Liver (tissue), 9 donors: ENCODE results near the gene ZMYND12. TPM values are rescaled to one million over a fixed set of nuclear protein-coding genes. Genes with fewer than 3 reads are reported as not detected.

ENCODE experiments used
- DNase-seq: peaks from one replicate; pipeline ENCODE4 v3.0.0-alpha.2; 2017; ENCODE audit warnings: low spot score
- H3K27ac ChIP-seq, 2 donors: one replicate each; pipeline ENCODE4 v1.7.0; 2013; ENCODE audit warnings: inconsistent platforms in 2 of 2, low read length in 2 of 2, control low read depth in 1 of 2, low read depth in 1 of 2, mild to moderate bottlenecking in 1 of 2
- H3K27me3 ChIP-seq, 4 donors: one replicate each; pipeline versions ENCODE4 v1.6.1 to v1.7.0; 2013; ENCODE audit warnings: low read length in 3 of 4, inconsistent platforms in 1 of 4, mild to moderate bottlenecking in 1 of 4, moderate library complexity in 1 of 4; ENCODE audit not compliant: control insufficient read depth in 4 of 4, insufficient read depth in 4 of 4
- H3K36me3 ChIP-seq, 4 donors: one replicate each; pipeline versions ENCODE4 v1.6.1 to v1.7.0; 2013; ENCODE audit warnings: low read length in 3 of 4, mild to moderate bottlenecking in 3 of 4, low read depth in 1 of 4, moderate library complexity in 1 of 4; ENCODE audit not compliant: control insufficient read depth in 4 of 4, insufficient read depth in 3 of 4
- H3K4me1 ChIP-seq, 4 donors: one replicate each; pipeline versions ENCODE4 v1.6.1 to v1.7.0; 2013; ENCODE audit warnings: low read length in 3 of 4, mild to moderate bottlenecking in 3 of 4, moderate library complexity in 1 of 4; ENCODE audit not compliant: control insufficient read depth in 4 of 4, insufficient read depth in 4 of 4
- H3K4me3 ChIP-seq, 3 donors: one replicate each; pipeline versions ENCODE4 v1.6.1 to v1.7.0; 2013; ENCODE audit warnings: low read length in 3 of 3, control low read depth in 1 of 3, low read depth in 1 of 3, mild to moderate bottlenecking in 1 of 3
- H3K9ac ChIP-seq, 2 donors: one replicate each; pipeline ENCODE4 v1.7.0; 2013; ENCODE audit warnings: low read length in 2 of 2, mild to moderate bottlenecking in 2 of 2, moderate library complexity in 2 of 2, control low read depth in 1 of 2, low read depth in 1 of 2
- H3K9me3 ChIP-seq, 4 donors: one replicate each; pipeline versions ENCODE4 v1.6.1 to v1.7.0; 2013; ENCODE audit warnings: low read length in 3 of 4; ENCODE audit not compliant: control insufficient read depth in 4 of 4
- CTCF ChIP-seq: fragments of 150-350 bp; IDR thresholded peaks from 2 replicates; pipeline ENCODE4 v1.5.1; 2017; ENCODE audit warnings: improper control_type of control experiment, low read depth, low read length; ENCODE audit not compliant: missing input control
- EGR1 ChIP-seq, 2 donors: IDR thresholded peaks; 2 replicates each; pipeline ENCODE4 v1.6.1; 2016 to 2018; ENCODE audit warnings: antibody characterized with exemption in 2 of 2, low read depth in 2 of 2
- FOXA1 ChIP-seq: IDR thresholded peaks from 2 replicates; pipeline ENCODE4 v1.6.1; 2016; ENCODE audit warnings: antibody characterized with exemption
- FOXA2 ChIP-seq: IDR thresholded peaks from 2 replicates; pipeline ENCODE4 v1.6.1; 2016; ENCODE audit warnings: antibody characterized with exemption
- GABPA ChIP-seq, 2 donors: IDR thresholded peaks in 1 of 2; conservative IDR thresholded peaks in 1 of 2; 2 replicates each; pipeline ENCODE4 v1.6.1; 2016; ENCODE audit warnings: antibody characterized with exemption in 2 of 2, mild to moderate bottlenecking in 1 of 2, moderate library complexity in 1 of 2
- HNF4A ChIP-seq, 2 donors: conservative IDR thresholded peaks; 2 replicates each; pipeline ENCODE4 v1.6.1; 2016; ENCODE audit warnings: antibody characterized with exemption in 2 of 2, mild to moderate bottlenecking in 2 of 2
- HNF4G ChIP-seq: IDR thresholded peaks from 2 replicates; pipeline ENCODE4 v1.6.1; 2016; ENCODE audit warnings: antibody characterized with exemption
- JUND ChIP-seq, 2 donors: IDR thresholded peaks; 2 replicates each; pipeline ENCODE4 v1.6.1; 2016; ENCODE audit warnings: antibody characterized with exemption in 2 of 2
- NR2F2 ChIP-seq: IDR thresholded peaks from 2 replicates; pipeline ENCODE4 v1.6.1; 2016; ENCODE audit warnings: antibody characterized with exemption
- RAD21 ChIP-seq, 2 donors: IDR thresholded peaks; 2 replicates each; pipeline ENCODE4 v1.6.1; 2016; ENCODE audit warnings: antibody characterized with exemption in 2 of 2, mild to moderate bottlenecking in 2 of 2
- RXRA ChIP-seq, 2 donors: IDR thresholded peaks; 2 replicates each; pipeline ENCODE4 v1.6.1; 2017 to 2018; ENCODE audit warnings: antibody characterized with exemption in 2 of 2, mild to moderate bottlenecking in 1 of 2
- SP1 ChIP-seq: IDR thresholded peaks from 2 replicates; pipeline ENCODE4 v1.6.1; 2018; ENCODE audit warnings: antibody characterized with exemption, mild to moderate bottlenecking
- TAF1 ChIP-seq: conservative IDR thresholded peaks from 2 replicates; pipeline ENCODE4 v1.6.1; 2016; ENCODE audit warnings: antibody characterized with exemption, mild to moderate bottlenecking
- YY1 ChIP-seq: IDR thresholded peaks from 2 replicates; pipeline ENCODE4 v1.6.1; 2016; ENCODE audit warnings: antibody characterized with exemption, mild to moderate bottlenecking
- ZBTB33 ChIP-seq: IDR thresholded peaks from 2 replicates; pipeline ENCODE4 v1.6.1; 2016; ENCODE audit warnings: antibody characterized with exemption
- WGBS: extraction: QIAGEN DNeasy Blood & Tissue Kit; methylation state at CpG from one replicate; pipeline ENCODE4 v1.1.7; 2013; 5-methylcytosine and 5-hydroxymethylcytosine counted together
- polyA plus RNA-seq, 2 donors: library from polyadenylated mRNA; stranded (reverse) in 1 of 2; unstranded in 1 of 2; fragments of 200-250 nt in 1 of 2; fragments of >200 nt in 1 of 2; fragmentation: Nextera tagmentation in 1 of 2; extraction: Ambion mirVana in 1 of 2; gene quantifications; one replicate each; pipeline versions ENCODE4 v1.2.1 to v1.2.3, GENCODE V29; 2013 to 2015
- total RNA-seq, 2 donors: library from RNA; depleted of rRNA; stranded (reverse); fragments of >200 nt; gene quantifications; one replicate each; pipeline ENCODE4 v1.2.3, GENCODE V29; 2014
- TF ChIP-seq, protein P1 (sequence below): IDR thresholded peaks from 2 replicates; pipeline ENCODE4 v1.6.1; 2016; ENCODE audit warnings: antibody characterized with exemption
- TF ChIP-seq, protein P2 (sequence below): IDR thresholded peaks from 2 replicates; pipeline ENCODE4 v1.6.1; 2016; ENCODE audit warnings: antibody characterized with exemption, mild to moderate bottlenecking
- TF ChIP-seq, protein P3 (sequence below): IDR thresholded peaks from 2 replicates; pipeline ENCODE4 v1.6.1; 2016; ENCODE audit warnings: antibody characterized with exemption
- donor health status: healthy.
- donor health status: healthy.
- donor health status: healthy.
- donor health status: healthy.
- donor health status: healthy.

ZMYND12 gene
- total and polyA plus RNA-seq, 4 donors = 1.3 to 3.0 (median 2.0) TPM

DNA sequence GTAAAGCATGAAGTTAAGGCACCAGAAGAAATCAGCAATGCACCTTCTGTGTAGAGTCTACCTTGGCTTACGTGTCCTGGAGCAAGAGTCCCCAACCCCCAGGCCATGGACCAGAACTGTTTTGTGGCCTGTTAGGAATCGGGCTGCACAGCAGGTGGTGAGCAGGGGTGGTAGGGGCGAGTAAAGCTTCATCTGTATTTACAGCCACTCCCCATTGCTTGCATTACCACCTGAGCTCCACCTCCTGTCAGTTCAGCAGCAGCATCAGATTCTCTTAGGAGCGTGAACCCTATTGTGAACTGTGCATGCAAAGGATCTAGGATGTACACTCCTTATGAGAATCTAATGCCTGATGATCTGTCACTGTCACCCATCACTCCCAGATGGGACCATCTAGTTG lies 21.5 kb downstream of the ZMYND12 start:
- peaks cover 0 to 17% (median 16%) of the 10 kb centered on the region in 4 donors for H3K4me1 ChIP-seq
- no peak overlapping the region for H3K4me3 ChIP-seq
- H3K9me3 ChIP-seq = no peaks in the 10 kb centered on the region
- peaks cover 2 to 4% (median 3%) of the 10 kb centered on the region in 4 donors for H3K36me3 ChIP-seq
- no peak overlapping the region for H3K9ac ChIP-seq
- no peak overlapping the region for H3K27ac ChIP-seq
- TF ChIP-seq EGR1 (IDR thresholded peaks at IDR 0.05; ENCODE audit: low read depth in 2 of 2) (no peak), CTCF (no peak), ZBTB33 (no peak), JUND (IDR thresholded peaks at IDR 0.05) (no peak), YY1 (no peak), FOXA2 (no peak), FOXA1 (no peak), HNF4A (conservative IDR thresholded peaks at IDR 0.05) (no peak), TAF1 (no peak), RAD21 (IDR thresholded peaks at IDR 0.05) (no peak), RXRA (IDR thresholded peaks at IDR 0.05) (no peak), NR2F2 (no peak), SP1 (no peak), HNF4G (no peak), GABPA (IDR thresholded peaks at IDR 0.05 in 1 of 2, conservative IDR thresholded peaks at IDR 0.05 in 1 of 2) (no peak)
- TF ChIP-seq, protein P1, sequence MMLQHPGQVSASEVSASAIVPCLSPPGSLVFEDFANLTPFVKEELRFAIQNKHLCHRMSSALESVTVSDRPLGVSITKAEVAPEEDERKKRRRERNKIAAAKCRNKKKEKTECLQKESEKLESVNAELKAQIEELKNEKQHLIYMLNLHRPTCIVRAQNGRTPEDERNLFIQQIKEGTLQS = no peak
- TF ChIP-seq, protein P2, sequence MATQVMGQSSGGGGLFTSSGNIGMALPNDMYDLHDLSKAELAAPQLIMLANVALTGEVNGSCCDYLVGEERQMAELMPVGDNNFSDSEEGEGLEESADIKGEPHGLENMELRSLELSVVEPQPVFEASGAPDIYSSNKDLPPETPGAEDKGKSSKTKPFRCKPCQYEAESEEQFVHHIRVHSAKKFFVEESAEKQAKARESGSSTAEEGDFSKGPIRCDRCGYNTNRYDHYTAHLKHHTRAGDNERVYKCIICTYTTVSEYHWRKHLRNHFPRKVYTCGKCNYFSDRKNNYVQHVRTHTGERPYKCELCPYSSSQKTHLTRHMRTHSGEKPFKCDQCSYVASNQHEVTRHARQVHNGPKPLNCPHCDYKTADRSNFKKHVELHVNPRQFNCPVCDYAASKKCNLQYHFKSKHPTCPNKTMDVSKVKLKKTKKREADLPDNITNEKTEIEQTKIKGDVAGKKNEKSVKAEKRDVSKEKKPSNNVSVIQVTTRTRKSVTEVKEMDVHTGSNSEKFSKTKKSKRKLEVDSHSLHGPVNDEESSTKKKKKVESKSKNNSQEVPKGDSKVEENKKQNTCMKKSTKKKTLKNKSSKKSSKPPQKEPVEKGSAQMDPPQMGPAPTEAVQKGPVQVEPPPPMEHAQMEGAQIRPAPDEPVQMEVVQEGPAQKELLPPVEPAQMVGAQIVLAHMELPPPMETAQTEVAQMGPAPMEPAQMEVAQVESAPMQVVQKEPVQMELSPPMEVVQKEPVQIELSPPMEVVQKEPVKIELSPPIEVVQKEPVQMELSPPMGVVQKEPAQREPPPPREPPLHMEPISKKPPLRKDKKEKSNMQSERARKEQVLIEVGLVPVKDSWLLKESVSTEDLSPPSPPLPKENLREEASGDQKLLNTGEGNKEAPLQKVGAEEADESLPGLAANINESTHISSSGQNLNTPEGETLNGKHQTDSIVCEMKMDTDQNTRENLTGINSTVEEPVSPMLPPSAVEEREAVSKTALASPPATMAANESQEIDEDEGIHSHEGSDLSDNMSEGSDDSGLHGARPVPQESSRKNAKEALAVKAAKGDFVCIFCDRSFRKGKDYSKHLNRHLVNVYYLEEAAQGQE = no peak
- TF ChIP-seq, protein P3, sequence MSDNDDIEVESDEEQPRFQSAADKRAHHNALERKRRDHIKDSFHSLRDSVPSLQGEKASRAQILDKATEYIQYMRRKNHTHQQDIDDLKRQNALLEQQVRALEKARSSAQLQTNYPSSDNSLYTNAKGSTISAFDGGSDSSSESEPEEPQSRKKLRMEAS = no peak
- WGBS = 93% methylated on average over 4 of the region's 4 CpGs
- DNase-seq = no peak
- no peaks in the 10 kb centered on the region for H3K27me3 ChIP-seq
